Frontal cortex (tissue), 4 donors: ENCODE measurements around the gene AZGP1. TPM values are rescaled to one million over a fixed set of nuclear protein-coding genes. Genes with fewer than 3 reads are reported as not detected.

Source experiments
- DNase-seq, 2 donors: peaks; one replicate each; pipeline ENCODE4 v3.0.0; 2012; ENCODE audit warnings: low spot score in 2 of 2
- FAIRE-seq: peaks from 2 replicates; lab custom pipeline; 2012; peaks lifted over from hg19 to GRCh38; lab: Jason Lieb, UNC
- small RNA-seq: library from RNA; depleted of rRNA; stranded (forward); fragments of <200 nt; gene quantifications from one replicate; pipeline ENCODE3, GENCODE V24; 2014
- total RNA-seq: library from RNA; depleted of rRNA; stranded (reverse); fragments of >200 nt; gene quantifications from one replicate; pipeline ENCODE4 v1.2.3, GENCODE V29; 2014
- donor health status: control.
- donor health status: control.
- donor health status: control.

Gene AZGP1
- total RNA-seq, 1 donor from 2014 or later, result not detected

DNA sequence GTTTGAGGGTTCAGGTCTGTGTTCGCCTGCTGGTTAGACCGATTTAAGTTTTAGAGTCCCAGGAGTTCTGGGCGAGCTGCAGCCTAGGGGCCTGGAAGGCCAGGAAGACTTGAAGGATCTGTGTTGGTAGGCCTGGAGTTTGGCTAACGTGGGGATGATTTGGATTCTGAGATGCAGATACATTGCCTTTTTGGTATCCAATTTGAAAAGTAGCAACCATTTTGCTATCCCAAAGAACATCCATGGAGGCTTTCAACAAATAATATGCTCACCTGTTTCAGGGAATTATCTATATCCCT is 56.1 kb downstream of the AZGP1 start:
- no peak for FAIRE-seq
- DNase-seq, result no peak

GRCh38 chr7:99918959-99919813 is 56.6 kb downstream of the AZGP1 start, which contains the start of gene TRIM4:
TSS of gene TRIM4 (minus strand) at chr7:99919530. CDS start at chr7:99919401, 129 bp downstream.
- DNase-seq, result peak; percentile 88 to 90
- FAIRE-seq, result no peak

Small RNAs within 50 kb of the gene (small RNA-seq; reads per million reads assigned to genes)
- gene RF00019 (not detected), gene RF00561 (not detected)

Other genes starting within 250 kb of the AZGP1 start
- gene CYP3A7, start 240.8 kb downstream of the AZGP1 start, total RNA-seq, result not detected
- not detected for gene CYP3A4, start 191.8 kb downstream of the AZGP1 start, total RNA-seq
- gene CYP3A43, start 148.0 kb downstream of the AZGP1 start, total RNA-seq, result not detected
- not detected for gene OR2AE1, start 99.0 kb downstream of the AZGP1 start, total RNA-seq
- gene TRIM4, start 56.5 kb downstream of the AZGP1 start, total RNA-seq, result 10.6 TPM
- gene GJC3, start 46.4 kb downstream of the AZGP1 start, total RNA-seq, result 0.41 TPM
- 85.2 TPM for gene ZKSCAN1, start 39.6 kb upstream of the AZGP1 start, total RNA-seq
- 17.9 TPM for gene ZSCAN21, start 73.7 kb upstream of the AZGP1 start, total RNA-seq
- 44.4 TPM for gene ZNF3, start 105.7 kb upstream of the AZGP1 start, total RNA-seq
- gene COPS6, start 112.9 kb upstream of the AZGP1 start, total RNA-seq, result 40.4 TPM
- gene MCM7, start 125.4 kb upstream of the AZGP1 start, total RNA-seq, result 35.9 TPM
- 24.9 TPM for gene AP4M1, start 125.6 kb upstream of the AZGP1 start, total RNA-seq
- gene TAF6, start 143.3 kb upstream of the AZGP1 start, total RNA-seq, result 17.5 TPM
- 17.1 TPM for gene CNPY4, start 143.6 kb upstream of the AZGP1 start, total RNA-seq
- gene MBLAC1, start 150.9 kb upstream of the AZGP1 start, total RNA-seq, result 4.9 TPM
- gene LAMTOR4, start 172.9 kb upstream of the AZGP1 start, total RNA-seq, result 34.6 TPM
- gene TRAPPC14, start 182.7 kb upstream of the AZGP1 start, total RNA-seq, result 16.3 TPM
- 2.0 TPM for gene GAL3ST4, start 192.6 kb upstream of the AZGP1 start, total RNA-seq
- 75.0 TPM for gene GPC2, start 201.3 kb upstream of the AZGP1 start, total RNA-seq
- gene STAG3, start 201.9 kb upstream of the AZGP1 start, total RNA-seq, result 1.2 TPM
- gene PVRIG, start 243.9 kb upstream of the AZGP1 start, total RNA-seq, result not detected